Measurements from ENCODE around the gene TPP2. TPM values are rescaled to one million over a fixed set of nuclear protein-coding genes. Genes with fewer than 3 reads are reported as not detected.

TPP2 gene
- total RNA-seq, 1 donor from 2014 or later, result 76.1 TPM

- peak; percentile 26 for DNase-seq (ENCODE audit: low read depth)
Observed at GRCh38 chr13:102726430-102726829, 129.6 kb downstream of the TPP2 start.

Other genes with a start within 250 kb of the TPP2 start
- 0.70 TPM in 1 of 2 replicates, not detected in the other for gene FGF14, start 194.9 kb upstream of the TPP2 start, total RNA-seq
- gene METTL21C, start 98.1 kb downstream of the TPP2 start, total RNA-seq, result not detected in 2 replicates
- gene TEX30, start 176.8 kb downstream of the TPP2 start, total RNA-seq, result 16.0 and 37.0 TPM in 2 replicates
- 15.3 and 50.2 TPM in 2 replicates for gene POGLUT2, start 202.0 kb downstream of the TPP2 start, total RNA-seq
- gene BIVM, start 202.1 kb downstream of the TPP2 start, total RNA-seq, result 13.2 and 56.8 TPM in 2 replicates
- 78.0 TPM in 2 replicates for gene ERCC5, start 249.0 kb downstream of the TPP2 start, total RNA-seq

All from renal cortical epithelial cell (primary cell).